NT2/D1 (cell line): ENCODE data around the gene GABBR2.

Experiments used
- DNase-seq: peaks from one replicate; pipeline ENCODE4 v3.0.0-alpha.2; 2011; ENCODE audit warnings: low read depth, low spot score
- H3K27me3 ChIP-seq: 2 replicates; pipeline ENCODE4 v1.6.0; 2011; ENCODE audit warnings: mild to moderate bottlenecking; ENCODE audit not compliant: insufficient read length, insufficient read depth
- H3K36me3 ChIP-seq: 2 replicates; pipeline ENCODE4 v1.6.1; 2011; ENCODE audit warnings: mild to moderate bottlenecking, low read length, mixed read lengths; ENCODE audit not compliant: insufficient read depth, insufficient read length
- H3K4me1 ChIP-seq: 2 replicates; pipeline ENCODE4 v1.5.1; 2011; ENCODE audit not compliant: insufficient read depth, insufficient read length
- H3K4me3 ChIP-seq: 2 replicates; pipeline ENCODE4 v1.5.1; 2011; ENCODE audit warnings: low read depth; ENCODE audit not compliant: insufficient read length
- H3K9ac ChIP-seq: 2 replicates; pipeline ENCODE4 v1.6.0; 2011; ENCODE audit warnings: low read depth; ENCODE audit not compliant: insufficient read length
- H3K9me3 ChIP-seq: 2 replicates; pipeline ENCODE4 v1.5.1; 2011; ENCODE audit warnings: mild to moderate bottlenecking, low read length; ENCODE audit not compliant: insufficient read depth
- SUZ12 ChIP-seq: IDR thresholded peaks from 2 replicates; pipeline ENCODE4 v1.6.1; 2011; ENCODE audit not compliant: insufficient read length, insufficient read depth; ENCODE audit errors: extremely low read depth
- YY1 ChIP-seq: IDR thresholded peaks from 2 replicates; pipeline ENCODE4 v1.6.1; 2011; ENCODE audit not compliant: insufficient read length, insufficient read depth
- ZNF274 ChIP-seq: IDR thresholded peaks from 2 replicates; pipeline ENCODE4 v1.6.1; 2011; ENCODE audit warnings: mild to moderate bottlenecking, low read depth, low read length

Gene GABBR2

DNA sequence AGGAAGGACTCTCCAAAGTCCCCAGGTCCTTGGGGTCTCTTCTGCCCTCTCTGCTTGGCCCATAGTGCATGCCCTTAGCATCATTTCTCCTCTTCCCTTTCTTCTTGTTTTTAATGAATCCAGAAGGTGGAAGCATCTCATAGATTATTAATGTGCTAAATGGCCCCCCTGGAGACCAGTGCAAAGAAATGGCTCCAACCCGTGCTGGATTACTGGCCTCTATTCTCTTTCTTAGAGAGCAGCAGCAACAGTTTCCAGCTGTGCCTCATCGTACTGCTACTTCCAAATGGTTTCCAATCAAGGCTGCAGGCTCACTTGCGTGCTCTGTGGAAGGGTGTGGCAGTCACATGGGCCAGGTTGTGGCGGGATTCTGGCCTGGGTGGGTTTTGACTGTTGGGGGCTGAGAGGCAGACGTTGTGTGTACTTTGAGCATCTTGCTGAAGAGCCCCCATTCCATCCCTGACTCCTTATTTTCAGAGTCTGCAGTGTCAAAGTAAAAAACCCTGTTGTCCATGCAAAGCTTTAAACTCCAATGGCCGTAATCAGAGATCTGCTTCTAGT is 139.7 kb downstream of the GABBR2 start:
- no peak for TF ChIP-seq SUZ12
- no peak for TF ChIP-seq ZNF274
- TF ChIP-seq YY1: no peak
- Histone ChIP-seq H3K27me3 (no peaks in the 10 kb centered on the region), H3K36me3 (no peaks in the 10 kb centered on the region), H3K4me3 (no peak overlapping the region), H3K9ac (no peak overlapping the region), H3K9me3 (no peaks in the 10 kb centered on the region), H3K4me1 (no peaks in the 10 kb centered on the region)
- DNase-seq: no peak

DNA sequence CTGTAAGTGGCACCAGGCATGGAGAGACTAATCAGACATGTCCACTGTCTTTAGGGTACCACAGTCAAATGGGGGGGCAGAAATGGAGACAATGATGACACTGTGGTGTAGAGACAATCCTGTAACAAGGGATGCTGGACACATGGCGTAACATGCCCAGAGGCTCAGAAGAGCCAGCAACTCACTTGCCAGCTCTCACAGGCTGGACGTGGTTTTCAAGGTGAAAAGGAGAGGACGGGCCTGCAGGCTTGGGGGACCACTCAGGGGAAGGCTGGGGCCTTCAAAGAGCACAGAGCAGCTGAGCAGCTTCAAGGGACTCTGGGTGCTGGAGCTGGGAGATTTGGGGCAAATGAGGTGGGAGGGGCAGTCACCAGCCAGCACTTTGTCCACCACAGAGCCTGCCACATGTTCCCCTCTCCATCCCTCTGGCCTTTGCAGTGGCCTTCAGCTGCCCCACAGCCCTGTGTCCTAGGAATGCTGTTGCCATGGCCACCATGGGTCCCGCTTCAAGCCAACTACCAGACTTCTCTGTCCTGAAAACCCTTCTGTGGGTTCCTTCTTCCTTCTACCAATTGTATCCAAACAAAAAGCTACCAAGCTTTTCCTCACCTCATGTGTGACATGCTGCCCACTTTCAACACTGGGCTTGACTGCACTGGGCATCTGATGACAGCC is 140.4 kb downstream of the GABBR2 start:
- H3K4me3 ChIP-seq: no peak overlapping the region
- no peaks in the 10 kb centered on the region for H3K9me3 ChIP-seq
- H3K36me3 ChIP-seq: no peaks in the 10 kb centered on the region
- no peak overlapping the region for H3K9ac ChIP-seq
- no peak for DNase-seq
- no peaks in the 10 kb centered on the region for H3K4me1 ChIP-seq
- H3K27me3 ChIP-seq: no peaks in the 10 kb centered on the region
- no peak for TF ChIP-seq ZNF274
- TF ChIP-seq YY1: no peak
- TF ChIP-seq SUZ12: no peak

DNA sequence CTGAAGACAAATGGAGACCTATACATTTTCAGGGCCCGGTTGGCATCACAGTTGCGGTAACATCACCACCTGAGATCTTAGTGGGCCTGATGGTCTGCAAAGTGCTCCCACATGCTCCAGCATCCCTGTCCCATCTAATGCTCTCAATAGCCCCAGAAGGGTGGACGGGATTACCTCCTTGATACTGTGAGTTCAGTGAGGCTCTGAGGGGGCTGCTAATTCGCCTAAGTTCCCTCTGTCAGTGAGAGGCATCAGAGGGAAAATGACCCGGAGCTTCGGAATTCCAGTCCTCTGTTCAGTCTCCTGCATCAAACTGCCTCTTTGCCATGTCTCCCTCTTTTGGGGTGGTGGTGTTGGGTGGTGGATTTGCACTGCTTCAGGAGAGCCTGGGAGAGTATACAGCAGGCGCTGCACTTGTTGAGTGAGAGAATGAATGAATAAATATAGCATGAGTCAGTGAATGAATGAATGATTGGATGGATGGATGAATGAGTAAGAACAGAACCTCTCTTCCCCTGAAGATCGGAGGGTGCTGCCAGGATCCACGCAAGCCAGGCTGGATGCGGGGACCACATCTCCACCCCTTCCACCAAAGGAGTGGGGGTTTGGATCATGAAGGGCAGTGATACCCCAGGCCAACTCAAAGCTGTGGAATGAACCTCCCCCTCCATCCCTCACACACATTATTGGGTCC is 141.0 kb downstream of the GABBR2 start:
- no peak for DNase-seq

DNA sequence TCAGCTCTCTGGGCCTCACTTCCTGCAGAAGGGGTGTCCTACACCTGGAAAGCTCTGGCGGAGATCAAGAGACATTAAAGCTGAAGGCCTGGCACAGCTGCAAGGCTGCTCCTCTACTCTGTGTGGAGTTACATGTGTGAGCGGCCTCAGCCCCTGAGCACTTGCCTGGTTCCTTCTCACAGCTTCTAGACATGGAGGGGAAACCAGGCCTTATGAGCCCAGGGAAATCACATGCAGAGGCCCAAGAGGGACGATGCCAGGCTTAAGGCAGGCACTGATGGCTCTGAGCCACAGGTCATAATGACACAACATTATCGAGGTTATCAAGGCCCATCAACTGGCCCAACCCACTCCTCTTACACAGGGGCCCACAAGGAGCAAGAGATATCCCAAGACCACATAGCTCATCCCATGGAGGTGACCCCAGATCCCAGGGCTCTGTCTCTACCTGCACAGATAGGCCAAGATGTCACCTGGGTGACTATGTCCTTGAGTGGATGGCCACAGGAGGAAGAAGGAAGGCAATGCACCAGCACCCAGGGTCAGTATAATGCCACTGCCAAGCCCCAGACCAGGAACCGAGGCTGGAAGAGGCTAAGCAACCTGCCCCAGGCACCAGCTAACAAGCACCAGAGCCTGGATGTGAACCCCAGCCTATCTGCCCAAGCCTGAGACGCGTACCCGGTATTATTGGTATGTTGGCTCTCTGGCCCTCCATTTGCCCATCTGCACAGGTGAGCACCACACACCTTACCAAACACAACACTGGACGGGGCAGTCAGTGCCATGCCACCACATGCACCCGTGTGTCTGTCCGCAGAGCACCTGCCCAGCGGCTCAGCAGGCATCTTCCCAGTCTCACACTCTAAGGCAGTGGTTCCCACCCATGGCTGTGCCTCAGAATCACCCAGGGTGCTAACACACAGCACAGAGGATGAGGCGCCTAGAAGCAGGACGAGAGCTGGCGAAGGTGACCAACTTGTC is 143.3 kb downstream of the GABBR2 start:
- H3K36me3 ChIP-seq: no peaks in the 10 kb centered on the region
- TF ChIP-seq YY1 (no peak), ZNF274 (no peak), SUZ12 (no peak)
- no peaks in the 10 kb centered on the region for H3K9me3 ChIP-seq
- H3K4me1 ChIP-seq: no peaks in the 10 kb centered on the region
- no peak overlapping the region for H3K9ac ChIP-seq
- H3K4me3 ChIP-seq: no peak overlapping the region
- DNase-seq: no peak
- H3K27me3 ChIP-seq: no peaks in the 10 kb centered on the region

More for the DNA sequence above, 141.0 kb downstream of the GABBR2 start:
- no peaks in the 10 kb centered on the region for H3K4me1 ChIP-seq
- no peaks in the 10 kb centered on the region for H3K27me3 ChIP-seq
- H3K9ac ChIP-seq: no peak overlapping the region
- no peaks in the 10 kb centered on the region for H3K9me3 ChIP-seq
- no peaks in the 10 kb centered on the region for H3K36me3 ChIP-seq
- H3K4me3 ChIP-seq: no peak overlapping the region
- TF ChIP-seq ZNF274 (no peak), YY1 (no peak), SUZ12 (no peak)

DNA sequence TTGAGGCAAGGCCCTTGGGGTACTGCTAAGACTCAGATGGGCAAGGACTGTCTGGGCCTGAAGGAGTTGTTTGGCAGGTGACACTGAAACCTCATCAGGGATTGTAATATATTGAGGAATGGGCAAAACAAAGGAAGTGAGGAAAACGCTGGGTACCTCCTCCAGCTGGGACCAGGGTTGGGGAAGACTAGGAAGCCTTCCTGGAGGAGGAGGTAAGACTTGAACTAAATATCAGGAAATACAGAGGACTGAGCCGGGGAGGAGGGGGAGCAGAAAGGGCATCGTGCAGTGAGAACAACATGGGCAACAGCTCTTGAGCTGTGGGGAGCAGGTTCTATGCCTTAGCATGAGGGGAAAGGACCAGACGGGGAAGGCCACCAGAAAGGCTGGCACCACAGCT is 144.0 kb downstream of the GABBR2 start:
- no peaks in the 10 kb centered on the region for H3K9me3 ChIP-seq

DNA sequence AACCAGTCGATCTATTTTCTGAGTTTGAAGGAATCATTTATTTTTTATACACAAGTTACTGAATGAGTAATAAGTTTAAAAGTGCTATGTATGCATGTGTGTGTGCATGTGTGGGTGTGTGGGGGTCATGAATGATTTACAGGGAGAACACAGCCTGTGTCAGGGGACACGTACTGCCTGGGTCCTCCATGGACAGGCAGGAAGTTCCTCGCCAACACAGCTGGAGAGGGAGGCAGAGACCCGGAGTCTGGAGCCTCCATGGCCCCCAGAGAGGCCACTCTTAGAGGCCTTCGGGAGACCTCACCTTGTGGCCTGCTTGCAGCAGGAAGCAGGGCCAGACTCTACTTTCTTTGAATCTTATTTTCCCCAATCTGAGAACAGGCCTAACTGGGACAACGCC is 144.7 kb downstream of the GABBR2 start:
- Histone ChIP-seq H3K9ac (no peak overlapping the region), H3K4me1 (no peaks in the 10 kb centered on the region), H3K36me3 (no peaks in the 10 kb centered on the region), H3K9me3 (no peaks in the 10 kb centered on the region), H3K27me3 (no peaks in the 10 kb centered on the region), H3K4me3 (no peak overlapping the region)
- TF ChIP-seq YY1 (no peak), SUZ12 (no peak), ZNF274 (no peak)
- no peak for DNase-seq

More for the DNA sequence above, 144.0 kb downstream of the GABBR2 start:
- H3K36me3 ChIP-seq: no peaks in the 10 kb centered on the region
- no peak overlapping the region for H3K4me3 ChIP-seq
- no peak for DNase-seq
- TF ChIP-seq ZNF274 (no peak), SUZ12 (no peak), YY1 (no peak)
- no peak overlapping the region for H3K9ac ChIP-seq
- H3K4me1 ChIP-seq: no peaks in the 10 kb centered on the region
- H3K27me3 ChIP-seq: no peaks in the 10 kb centered on the region
